Non-pigmented ciliary epithelial cell (primary cell): ENCODE measurements around the gene LIG1.

Experiments
- DNase-seq: peaks from one replicate; pipeline ENCODE4 v3.0.0-alpha.2; 2010; ENCODE audit warnings: low read depth

Gene LIG1

GRCh38 chr19:48169939-48170803, at the start of gene LIG1, which contains the start of gene ZSWIM9:
Gene LIG1, minus strand, starts transcription at chr19:48170344. Its CDS starts 4,778 bp downstream, at chr19:48165566.
Gene ZSWIM9, plus strand, starts transcription at chr19:48170680. Its CDS starts 1,123 bp downstream, at chr19:48171803.
- peak; percentile 69 for DNase-seq

GRCh38 chr19:48218997-48219396, 48.9 kb upstream of the LIG1 start:
- DNase-seq, result no peak

- DNase-seq, result no peak
These were observed 46.8 kb upstream of the LIG1 start for GRCh38 chr19:48216933-48217332.

GRCh38 chr19:48213959-48214358, 43.8 kb upstream of the LIG1 start:
- DNase-seq, result no peak

- DNase-seq, result no peak
These were observed 39.9 kb upstream of the LIG1 start for GRCh38 chr19:48210005-48210404.

- DNase-seq, result no peak
These were observed 36.4 kb upstream of the LIG1 start for GRCh38 chr19:48206397-48207093.

- DNase-seq, result peak; percentile 78
These were observed 33.9 kb upstream of the LIG1 start for GRCh38 chr19:48203794-48204628.

- no peak for DNase-seq
These were observed 33.2 kb upstream of the LIG1 start for GRCh38 chr19:48203222-48203793.

GRCh38 chr19:48196933-48197665, 27.0 kb upstream of the LIG1 start:
- DNase-seq, result no peak

- no peak for DNase-seq
These were observed 26.2 kb upstream of the LIG1 start for GRCh38 chr19:48196321-48196763.

- no peak for DNase-seq
These were observed 25.0 kb upstream of the LIG1 start for GRCh38 chr19:48194844-48195830.

- DNase-seq, result no peak
These were observed 24.1 kb upstream of the LIG1 start for GRCh38 chr19:48194041-48194843.

- no peak for DNase-seq
These were observed 22.6 kb upstream of the LIG1 start for GRCh38 chr19:48192750-48193149.

- DNase-seq, result no peak
These were observed 20.7 kb upstream of the LIG1 start for GRCh38 chr19:48190885-48191284.

- no peak for DNase-seq
These were observed 20.2 kb upstream of the LIG1 start for GRCh38 chr19:48190288-48190884.

GRCh38 chr19:48186541-48186991, 16.4 kb upstream of the LIG1 start:
- no peak for DNase-seq

GRCh38 chr19:48186015-48186414, 15.9 kb upstream of the LIG1 start:
- DNase-seq, result no peak

GRCh38 chr19:48183356-48183755, 13.2 kb upstream of the LIG1 start:
- DNase-seq, result no peak

GRCh38 chr19:48182434-48182833, 12.3 kb upstream of the LIG1 start:
- DNase-seq, result no peak
